IgD-negative memory B cell (primary cell): ENCODE results near the gene LDLRAD1. TPM values are rescaled to one million over a fixed set of nuclear protein-coding genes. Genes with fewer than 3 reads are reported as not detected.
"Not testable (repeated sequence)": the region's sequence is repeated elsewhere in the genome, so short reads cannot be mapped to it uniquely, and the experiment has no call there.

Experiments used
- H3K27ac Mint-ChIP-seq, 3 donors: one replicate each; pipeline ENCODE4 v1.8.0; 2020 to 2022; ENCODE audit warnings: mild to moderate bottlenecking in 3 of 3, mixed read lengths in 3 of 3, moderate library complexity in 1 of 3
- H3K27me3 Mint-ChIP-seq: one replicate; pipeline ENCODE4 v1.8.0; 2021; ENCODE audit warnings: mixed read lengths
- H3K36me3 Mint-ChIP-seq: one replicate; pipeline ENCODE4 v1.8.0; 2020; ENCODE audit warnings: mild to moderate bottlenecking, mixed read lengths
- H3K4me1 Mint-ChIP-seq, 3 donors: one replicate each; pipeline ENCODE4 v1.8.0; 2020 to 2022; ENCODE audit warnings: mixed read lengths in 3 of 3, mild to moderate bottlenecking in 1 of 3
- H3K4me3 Mint-ChIP-seq, 4 donors: one replicate each; pipeline ENCODE4 v1.8.0; 2020 to 2022; ENCODE audit warnings: mild to moderate bottlenecking in 4 of 4, mixed read lengths in 4 of 4, moderate library complexity in 3 of 4
- H3K9me3 Mint-ChIP-seq, 3 donors: one replicate each; pipeline ENCODE4 v1.8.0; 2020 to 2021; ENCODE audit warnings: mixed read lengths in 3 of 3, mild to moderate bottlenecking in 1 of 3
- polyA plus RNA-seq: library from polyadenylated mRNA; unstranded; fragments of 300-500 nt; fragmentation: Illumina TruSeq; gene quantifications from one replicate; pipeline ENCODE4 v1.2.3, GENCODE V29; 2021

Gene LDLRAD1, protein sequence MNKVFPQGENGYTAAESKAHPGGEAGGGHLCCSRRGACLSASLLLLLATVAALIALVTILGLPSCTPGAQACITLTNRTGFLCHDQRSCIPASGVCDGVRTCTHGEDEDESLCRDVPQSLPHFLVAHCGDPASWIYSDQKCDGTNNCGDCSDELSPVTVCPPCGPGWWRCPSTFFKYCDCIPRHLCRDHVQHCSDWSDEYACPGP
- polyA plus RNA-seq = not detected

DNA sequence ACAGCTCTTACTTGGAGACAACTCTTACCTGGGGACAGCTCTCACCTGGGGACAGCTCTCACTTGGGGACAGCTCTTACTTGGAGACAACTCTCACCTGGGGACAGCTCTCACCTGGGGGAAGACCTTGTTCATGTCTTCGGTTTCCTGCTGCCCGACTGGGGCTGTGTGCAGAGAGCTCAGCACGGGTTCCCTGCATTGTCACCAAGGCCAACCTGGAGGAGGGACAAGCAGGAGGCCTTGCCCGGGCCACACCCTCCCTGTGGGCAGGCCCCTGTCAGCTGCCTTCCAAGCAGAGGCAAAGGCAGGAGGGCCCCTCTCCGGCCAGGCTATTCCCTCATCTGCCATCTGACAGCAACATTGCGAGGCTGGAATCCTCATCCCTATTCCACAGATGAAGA is at the start of gene LDLRAD1:
TSS of gene LDLRAD1 (minus strand) at position 208 of the 400 bp plus-strand sequence. CDS start at position 134, 74 bp downstream.
- Mint-ChIP-seq H3K27ac (peak within 1 kb of the TSS in 1 of 3 donors; percentile 20), H3K4me3 (no peak within 1 kb of the TSS), H3K27me3 (no peaks in the 10 kb centered on the region), H3K4me1 (no peaks in the 10 kb centered on the region), H3K9me3 (no peaks in the 10 kb centered on the region), H3K36me3 (no peaks in the 10 kb centered on the region)

DNA sequence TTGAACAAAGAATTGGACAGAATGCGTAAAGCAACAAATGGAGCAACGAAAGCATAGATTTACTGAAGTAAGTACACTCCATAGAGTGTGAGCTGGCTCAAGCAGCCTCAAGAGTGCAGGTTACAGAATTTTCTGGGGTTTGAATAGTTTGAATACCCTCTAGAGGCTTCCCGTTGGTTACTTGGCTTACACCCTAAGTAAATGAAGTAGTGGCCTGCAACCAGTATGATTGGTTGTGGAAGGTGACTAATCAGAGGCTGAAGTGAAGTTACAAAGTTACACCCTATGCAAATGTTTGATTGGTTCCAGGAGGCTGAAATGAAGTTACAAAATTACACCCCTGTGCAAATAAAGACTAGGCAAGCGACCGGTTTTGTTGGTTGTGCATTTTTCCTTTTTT is 46.3 kb upstream of the LDLRAD1 start:
- H3K27me3 Mint-ChIP-seq = no peaks in the 10 kb centered on the region
- peaks cover 0 to 5% (median 3%) of the 10 kb centered on the region in 3 donors for H3K4me1 Mint-ChIP-seq
- no peak overlapping the region for H3K27ac Mint-ChIP-seq
- no peaks in the 10 kb centered on the region for H3K9me3 Mint-ChIP-seq
- no peak overlapping the region for H3K4me3 Mint-ChIP-seq
- H3K36me3 Mint-ChIP-seq = peaks cover 1% of the 10 kb centered on the region

DNA sequence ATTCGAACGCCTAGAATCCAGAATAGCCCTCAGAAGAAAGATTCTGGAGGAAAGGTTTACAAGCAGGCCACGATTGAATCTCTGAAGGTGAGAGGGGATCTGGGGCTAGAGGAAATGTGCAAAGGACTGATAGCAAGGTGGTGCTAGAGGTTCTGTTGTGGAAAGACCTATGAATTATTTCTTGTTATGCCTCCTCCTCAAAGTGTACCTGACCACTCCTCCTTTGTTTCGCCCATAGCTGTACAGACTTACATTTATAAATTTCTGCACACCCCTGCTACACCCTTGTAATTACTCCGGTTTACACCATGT is 36.4 kb upstream of the LDLRAD1 start:
- H3K27ac Mint-ChIP-seq = peak overlapping the region in 1 of 3 donors; percentile 39
- peaks cover 15 to 33% (median 23%) of the 10 kb centered on the region in 3 donors for H3K4me1 Mint-ChIP-seq
- H3K27me3 Mint-ChIP-seq = no peaks in the 10 kb centered on the region
- H3K9me3 Mint-ChIP-seq = no peaks in the 10 kb centered on the region
- H3K36me3 Mint-ChIP-seq = peaks cover 5% of the 10 kb centered on the region
- no peak overlapping the region for H3K4me3 Mint-ChIP-seq

DNA sequence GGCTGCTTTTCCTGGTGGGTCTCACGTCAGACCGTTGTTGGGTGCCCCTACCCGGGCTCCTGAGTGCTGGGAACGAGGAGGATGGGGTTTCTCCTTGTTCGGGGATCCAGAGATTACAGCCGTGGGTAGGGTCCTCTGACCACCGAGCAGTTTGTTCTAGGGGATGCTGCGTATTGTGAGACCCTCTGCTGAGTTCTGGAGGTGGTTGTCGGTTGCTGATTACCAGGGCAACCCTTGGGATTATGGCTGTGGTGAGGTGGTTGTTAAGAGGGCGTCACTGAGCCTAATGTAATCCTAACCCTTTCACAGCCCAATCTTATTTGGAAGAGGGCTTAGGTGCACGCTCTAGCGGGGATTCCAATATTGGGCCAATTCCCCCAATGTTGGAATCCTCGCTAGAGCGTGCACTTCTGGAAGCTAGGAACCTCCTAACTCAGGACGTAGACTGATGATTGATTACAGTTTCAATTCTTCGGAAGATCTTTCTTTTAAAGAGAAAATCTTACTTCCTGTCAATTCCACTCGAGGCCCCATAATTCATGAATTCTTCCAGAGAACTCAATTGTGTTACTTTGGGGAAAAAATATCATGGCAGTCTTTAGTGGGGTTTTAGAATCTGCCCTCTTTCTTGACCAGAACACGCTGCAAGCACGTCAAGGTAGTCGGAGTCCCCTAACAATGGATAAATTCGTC is 35.9 kb upstream of the LDLRAD1 start:
- peaks cover 5% of the 10 kb centered on the region for H3K36me3 Mint-ChIP-seq
- no peak overlapping the region for H3K4me3 Mint-ChIP-seq
- peaks cover 15 to 34% (median 25%) of the 10 kb centered on the region in 3 donors for H3K4me1 Mint-ChIP-seq
- H3K27me3 Mint-ChIP-seq = no peaks in the 10 kb centered on the region
- no peaks in the 10 kb centered on the region for H3K9me3 Mint-ChIP-seq
- peak overlapping the region in 1 of 3 donors; percentile 39 for H3K27ac Mint-ChIP-seq

DNA sequence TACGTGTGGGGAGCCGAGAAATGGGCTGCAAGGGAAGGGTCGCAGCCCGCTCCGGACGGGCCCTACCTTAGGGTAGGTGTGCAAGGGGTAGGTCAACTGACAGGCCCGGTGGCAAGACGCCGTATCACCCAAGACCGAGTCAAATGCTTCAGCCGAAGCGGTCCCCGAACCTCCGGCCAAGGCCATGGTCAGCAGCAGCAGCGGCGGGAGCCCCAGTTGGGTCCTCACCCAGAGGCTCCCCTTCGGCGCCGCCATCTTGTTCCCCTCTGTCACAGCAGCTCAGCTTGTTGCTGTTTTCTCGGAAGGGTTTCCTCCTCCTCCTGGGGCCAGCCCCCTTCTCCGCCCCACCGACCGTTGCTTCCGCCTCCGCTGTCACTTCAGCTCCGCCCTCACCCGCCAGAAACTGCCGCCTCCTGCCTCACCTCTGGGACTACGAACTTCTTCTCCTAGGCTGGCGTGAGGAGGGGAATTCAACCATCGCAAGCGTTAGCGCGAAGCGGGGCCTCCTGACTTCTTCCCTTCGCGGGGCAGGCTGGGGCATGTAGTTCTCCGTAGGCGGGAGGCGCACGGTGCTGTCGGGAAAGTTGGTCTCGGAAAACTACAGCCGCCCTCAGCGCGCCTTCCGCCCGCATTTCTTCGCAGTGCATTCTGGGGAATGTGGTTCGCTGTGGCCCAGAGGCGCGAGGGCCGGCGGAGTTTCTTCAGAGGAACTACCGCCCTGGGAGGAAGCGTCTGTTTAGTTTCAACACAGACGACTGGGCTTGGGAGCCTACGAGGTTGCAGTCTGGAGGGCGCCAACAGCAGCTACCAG is 35.2 kb upstream of the LDLRAD1 start, which contains the start of the genes TCEANC2 and TMEM59:
TSS of gene TCEANC2 (plus strand) at position 675 of the 811 bp plus-strand sequence. CDS start 815 bp downstream, outside the sequence.
TSS of gene TMEM59 (minus strand) at position 271 of the 811 bp plus-strand sequence. CDS start at position 255, 16 bp downstream.
- Mint-ChIP-seq H3K36me3 (peaks cover 4% of the 10 kb centered on the region), H3K9me3 (no peaks in the 10 kb centered on the region), H3K27me3 (no peaks in the 10 kb centered on the region), H3K4me1 (peaks cover 13 to 37% (median 25%) of the 10 kb centered on the region in 3 donors), H3K4me3 (no peak within 1 kb of the TSS), H3K27ac (peak within 1 kb of the TSS in 1 of 3 donors; percentile 39)

DNA sequence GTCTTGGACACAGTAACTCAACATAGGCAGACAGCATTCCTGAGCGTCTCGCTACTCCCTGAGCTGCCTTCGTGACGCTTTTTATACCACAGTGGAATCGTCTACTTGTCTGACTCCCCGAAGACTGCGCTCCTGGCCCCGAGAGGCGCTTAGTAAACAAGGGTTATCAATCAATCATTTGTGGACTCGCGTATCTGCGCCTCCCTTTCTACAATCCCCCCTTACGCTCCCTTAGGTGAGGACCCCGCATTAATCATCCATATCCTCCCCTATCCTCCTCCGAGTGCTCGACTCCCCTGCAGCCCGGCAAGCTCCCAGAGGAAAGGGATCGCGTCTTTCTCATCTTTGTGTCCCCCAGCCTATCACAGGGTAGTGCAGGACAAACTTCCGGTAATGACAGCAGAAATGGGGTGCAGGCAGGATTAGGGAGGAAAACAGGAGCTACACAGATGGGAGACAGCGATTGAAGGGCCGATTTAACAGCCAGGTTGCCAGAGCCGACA is 34.5 kb upstream of the LDLRAD1 start:
- H3K36me3 Mint-ChIP-seq = peaks cover 2% of the 10 kb centered on the region
- peaks cover 15 to 40% (median 26%) of the 10 kb centered on the region in 3 donors for H3K4me1 Mint-ChIP-seq
- H3K27me3 Mint-ChIP-seq = no peaks in the 10 kb centered on the region
- no peak overlapping the region for H3K27ac Mint-ChIP-seq
- no peaks in the 10 kb centered on the region for H3K9me3 Mint-ChIP-seq
- no peak overlapping the region for H3K4me3 Mint-ChIP-seq

DNA sequence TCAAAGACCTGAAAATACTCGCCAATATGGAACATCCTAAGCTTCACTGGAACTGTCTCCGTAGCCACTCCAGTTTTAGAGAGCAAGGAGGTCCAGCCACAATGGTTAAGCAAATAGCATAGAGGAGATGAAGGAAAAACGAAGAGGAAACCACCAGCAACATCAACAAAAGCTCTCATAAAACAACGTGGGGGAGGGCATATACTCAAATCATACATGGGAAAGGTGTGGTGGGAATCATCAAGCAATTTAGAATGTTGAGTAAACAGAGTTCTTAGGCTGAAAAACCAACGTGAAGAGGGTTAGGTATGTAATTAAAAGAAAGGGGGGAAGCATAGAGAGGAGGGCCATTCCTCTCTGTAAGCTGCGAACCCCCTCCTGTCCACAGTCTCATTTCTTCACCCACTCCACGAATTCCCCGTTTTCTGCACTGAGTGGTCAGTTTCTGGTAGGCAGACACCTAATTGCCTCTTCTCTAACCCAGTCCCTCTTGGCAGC is 34.0 kb upstream of the LDLRAD1 start:
- Mint-ChIP-seq H3K4me3 (no peak overlapping the region), H3K27ac (no peak overlapping the region), H3K9me3 (no peaks in the 10 kb centered on the region), H3K36me3 (no peaks in the 10 kb centered on the region), H3K27me3 (no peaks in the 10 kb centered on the region), H3K4me1 (peaks cover 19 to 44% (median 30%) of the 10 kb centered on the region in 3 donors)

DNA sequence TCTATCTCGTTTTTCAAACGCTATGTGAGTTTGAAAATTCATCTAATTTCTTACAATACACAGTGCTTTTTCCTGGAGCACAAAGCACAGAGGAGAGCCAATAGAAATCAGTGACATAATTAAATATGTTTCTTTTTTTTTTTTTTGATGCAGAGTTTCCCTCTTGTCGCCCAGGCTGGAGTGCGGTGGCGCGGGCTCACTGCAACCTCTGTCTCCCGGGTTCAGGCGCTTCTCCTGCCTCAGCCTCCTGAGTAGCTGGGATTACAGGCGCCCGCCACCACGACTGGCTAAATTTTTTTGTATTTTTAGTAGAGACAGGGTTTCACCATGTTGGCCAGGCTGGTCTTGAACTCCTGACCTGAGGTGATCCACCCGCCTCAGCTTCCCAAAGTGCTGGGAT is 32.4 kb upstream of the LDLRAD1 start:
- H3K4me1 Mint-ChIP-seq = peaks cover 14 to 42% (median 36%) of the 10 kb centered on the region in 3 donors
- not testable (repeated sequence) for H3K27ac Mint-ChIP-seq, H3K27me3 Mint-ChIP-seq, H3K36me3 Mint-ChIP-seq, H3K9me3 Mint-ChIP-seq
- peak overlapping the region in 2 of 4 donors; percentile 28 to 52 for H3K4me3 Mint-ChIP-seq

DNA sequence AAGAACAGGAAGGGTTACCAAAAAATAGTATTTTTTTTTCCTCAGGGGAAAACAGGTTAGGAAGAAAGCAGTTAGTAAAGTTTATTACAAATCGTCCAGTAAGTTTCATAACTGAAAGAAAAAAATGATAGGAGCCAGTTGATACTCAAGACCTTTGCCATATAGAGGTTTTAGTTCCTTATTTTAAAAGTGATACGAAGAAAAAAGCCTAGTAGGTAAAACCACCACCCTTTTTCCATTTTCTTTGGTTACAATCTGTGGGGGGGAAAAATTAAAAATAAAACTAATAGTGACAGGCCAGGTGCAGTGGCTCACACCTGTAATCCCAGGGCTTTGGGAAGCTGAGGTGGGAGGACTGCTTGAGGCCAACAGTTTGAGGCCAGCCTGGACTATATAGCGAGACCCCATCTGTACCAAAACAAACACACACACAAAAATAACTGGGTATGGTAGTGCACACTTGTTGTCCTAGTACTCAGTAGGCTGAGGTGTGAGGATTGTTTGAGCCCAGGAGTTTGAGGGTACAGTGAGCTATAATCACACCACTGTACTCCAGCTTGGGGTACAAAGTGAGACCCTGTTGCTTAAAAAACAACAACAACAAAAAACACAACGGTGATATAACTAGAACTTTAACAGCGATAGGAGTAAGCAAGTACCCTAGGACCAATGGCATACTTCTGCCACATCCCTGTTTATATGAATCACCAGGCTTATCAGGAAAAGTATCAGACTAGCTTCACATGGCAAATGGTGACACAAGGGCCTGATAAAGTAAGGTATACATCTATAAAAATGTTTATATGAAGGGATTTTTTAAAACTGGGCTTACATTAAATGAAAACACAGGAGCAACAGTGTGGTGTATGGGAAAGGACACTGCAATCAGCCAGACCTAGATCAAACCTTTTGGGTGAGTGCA is 29.7 kb upstream of the LDLRAD1 start:
- Mint-ChIP-seq H3K4me1 (peaks cover 17 to 31% (median 28%) of the 10 kb centered on the region in 3 donors), H3K36me3 (peaks cover 2% of the 10 kb centered on the region), H3K9me3 (no peaks in the 10 kb centered on the region), H3K27ac (peak overlapping the region; percentile 46 to 71 (median 52)), H3K27me3 (no peaks in the 10 kb centered on the region), H3K4me3 (peak overlapping the region in 2 of 4 donors; percentile 43 to 76)

DNA sequence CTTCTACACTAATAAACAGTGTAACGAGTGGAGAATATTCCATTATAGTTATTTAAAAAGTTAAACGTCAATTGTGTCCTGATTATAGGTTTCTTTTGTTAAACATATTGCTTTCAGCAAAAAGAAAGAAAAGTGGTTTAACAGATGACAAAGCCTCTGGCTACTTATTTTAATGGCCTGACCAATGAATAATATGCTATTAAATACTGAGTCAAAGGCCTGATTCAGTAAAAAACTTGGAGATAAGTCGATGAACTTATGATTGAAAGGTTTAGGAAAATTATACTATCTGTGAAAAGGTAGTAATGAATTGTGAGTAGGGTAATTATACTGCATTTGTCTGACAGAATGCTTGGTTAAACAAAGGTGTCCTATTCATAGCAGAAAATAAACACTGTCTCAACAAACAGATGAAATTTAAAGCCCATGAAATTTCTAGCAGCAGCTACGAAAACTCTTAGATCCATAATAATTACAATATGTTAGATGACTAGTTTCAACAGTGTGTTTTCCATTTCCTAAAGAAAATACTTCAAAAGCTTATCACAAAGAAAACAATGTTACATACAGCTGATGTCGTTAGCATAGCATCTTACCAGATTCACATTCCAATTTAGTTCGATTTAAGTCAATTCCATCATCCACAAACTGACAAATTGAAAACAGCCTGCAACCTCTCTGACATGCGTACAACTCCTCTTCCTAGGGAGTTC is 28.8 kb upstream of the LDLRAD1 start:
- Mint-ChIP-seq H3K4me3 (peak overlapping the region in 2 of 4 donors; percentile 43 to 76), H3K4me1 (peaks cover 17 to 31% (median 28%) of the 10 kb centered on the region in 3 donors), H3K36me3 (peaks cover 2% of the 10 kb centered on the region), H3K9me3 (no peaks in the 10 kb centered on the region), H3K27ac (peak overlapping the region; percentile 46 to 71 (median 52)), H3K27me3 (no peaks in the 10 kb centered on the region)

DNA sequence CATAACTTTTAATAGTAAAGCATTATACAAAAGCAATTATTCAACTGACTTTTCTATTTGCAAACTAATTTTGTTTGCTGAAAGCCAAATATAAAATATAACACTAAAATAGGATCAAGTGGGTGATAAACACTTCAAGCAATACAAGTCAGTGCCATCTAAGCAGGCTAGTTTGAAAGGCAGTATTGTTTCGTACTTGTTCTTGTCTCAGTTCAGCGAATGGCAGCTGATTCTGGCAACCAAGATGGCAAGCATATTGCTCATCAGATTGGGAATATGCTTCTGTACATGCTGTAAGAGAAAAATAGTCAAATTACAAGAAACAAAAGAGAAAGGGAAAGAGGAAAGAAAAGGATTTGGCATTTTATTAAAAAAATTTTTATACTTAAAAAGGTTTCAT is 27.5 kb upstream of the LDLRAD1 start:
- Mint-ChIP-seq H3K36me3 (peaks cover 2% of the 10 kb centered on the region), H3K27me3 (no peaks in the 10 kb centered on the region), H3K27ac (no peak overlapping the region), H3K4me3 (no peak overlapping the region), H3K9me3 (no peaks in the 10 kb centered on the region), H3K4me1 (peaks cover 17 to 28% (median 25%) of the 10 kb centered on the region in 3 donors)

DNA sequence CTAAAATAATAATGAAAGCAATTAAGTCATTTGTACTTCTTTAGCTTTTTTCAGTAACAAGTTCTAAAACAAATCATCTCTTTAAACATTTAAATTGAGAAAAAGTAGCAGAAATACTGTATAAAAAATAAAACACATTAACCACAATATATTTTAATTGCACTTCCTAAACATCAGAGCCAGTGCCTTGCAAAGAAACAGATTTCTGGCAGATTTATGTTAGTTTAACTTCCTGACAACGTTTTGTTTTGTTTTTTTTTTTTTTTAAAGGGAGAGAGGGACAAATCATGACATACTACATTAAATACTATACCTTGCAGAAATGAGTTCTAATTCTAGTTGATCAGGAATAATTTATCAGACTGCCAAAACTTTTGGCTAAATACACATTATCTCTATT is 23.8 kb upstream of the LDLRAD1 start:
- H3K9me3 Mint-ChIP-seq = no peaks in the 10 kb centered on the region
- H3K4me3 Mint-ChIP-seq = no peak overlapping the region
- H3K27ac Mint-ChIP-seq = no peak overlapping the region
- H3K27me3 Mint-ChIP-seq = no peaks in the 10 kb centered on the region
- peaks cover 5 to 10% (median 6%) of the 10 kb centered on the region in 3 donors for H3K4me1 Mint-ChIP-seq
- H3K36me3 Mint-ChIP-seq = peaks cover 2% of the 10 kb centered on the region

DNA sequence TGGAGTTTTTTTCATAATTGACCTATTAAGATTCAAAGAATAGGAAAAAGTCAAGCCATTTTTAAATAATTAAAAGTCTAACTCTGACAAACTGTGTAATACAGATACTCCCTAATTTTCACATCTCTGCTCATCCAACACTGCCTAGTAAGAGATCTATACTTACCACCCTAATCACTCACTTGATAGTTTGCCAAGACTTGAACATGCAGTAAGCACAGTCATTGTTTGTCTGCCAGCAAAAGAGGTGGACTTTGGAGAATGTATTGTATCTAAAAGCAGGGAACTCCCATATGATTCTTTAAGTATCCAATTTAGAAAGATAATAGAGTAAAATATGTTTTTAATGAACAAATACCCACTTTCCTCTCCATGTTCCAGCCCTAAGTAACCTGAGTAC is 19.5 kb upstream of the LDLRAD1 start:
- Mint-ChIP-seq H3K36me3 (peaks cover 3% of the 10 kb centered on the region), H3K27ac (no peak overlapping the region)

More for the DNA sequence above, 19.5 kb upstream of the LDLRAD1 start:
- Mint-ChIP-seq H3K4me1 (peaks cover 0 to under 1% (median 0%) of the 10 kb centered on the region in 3 donors), H3K27me3 (no peaks in the 10 kb centered on the region), H3K9me3 (no peaks in the 10 kb centered on the region), H3K4me3 (no peak overlapping the region)
